Astrocyte of the cerebellum (primary cell): ENCODE results near the gene TUBE1.
"Not testable (repeated sequence)": the region's sequence is repeated elsewhere in the genome, so short reads cannot be mapped to it uniquely, and the experiment has no call there.

Source experiments
- DNase-seq: peaks from one replicate; pipeline ENCODE4 v3.0.0-alpha.2; 2011; ENCODE audit warnings: low read depth
- H3K4me3 ChIP-seq: 2 replicates; pipeline ENCODE4 v1.5.1; 2011; ENCODE audit warnings: mild to moderate bottlenecking, low read depth, low read length, moderate library complexity
- in situ Hi-C: cut with HindIII; loops from 2 replicates; pipeline ENCODE4 v1.10.0; 2017; ENCODE audit warnings: low sequenced_read_pairs
- TF ChIP-seq, protein P1 (sequence below): IDR thresholded peaks from 2 replicates; pipeline ENCODE4 v1.5.1; 2012; ENCODE audit warnings: low read length, low read depth, moderate library complexity, mild to moderate bottlenecking; ENCODE audit errors: missing control alignments

TUBE1 gene

GRCh38 chr6:112054555-112055190 is 32.6 kb downstream of the TUBE1 start:
- no peak for DNase-seq
- in situ Hi-C loops, result no loop called here
- H3K4me3 ChIP-seq, result no peak overlapping the region
- TF ChIP-seq, protein P1, sequence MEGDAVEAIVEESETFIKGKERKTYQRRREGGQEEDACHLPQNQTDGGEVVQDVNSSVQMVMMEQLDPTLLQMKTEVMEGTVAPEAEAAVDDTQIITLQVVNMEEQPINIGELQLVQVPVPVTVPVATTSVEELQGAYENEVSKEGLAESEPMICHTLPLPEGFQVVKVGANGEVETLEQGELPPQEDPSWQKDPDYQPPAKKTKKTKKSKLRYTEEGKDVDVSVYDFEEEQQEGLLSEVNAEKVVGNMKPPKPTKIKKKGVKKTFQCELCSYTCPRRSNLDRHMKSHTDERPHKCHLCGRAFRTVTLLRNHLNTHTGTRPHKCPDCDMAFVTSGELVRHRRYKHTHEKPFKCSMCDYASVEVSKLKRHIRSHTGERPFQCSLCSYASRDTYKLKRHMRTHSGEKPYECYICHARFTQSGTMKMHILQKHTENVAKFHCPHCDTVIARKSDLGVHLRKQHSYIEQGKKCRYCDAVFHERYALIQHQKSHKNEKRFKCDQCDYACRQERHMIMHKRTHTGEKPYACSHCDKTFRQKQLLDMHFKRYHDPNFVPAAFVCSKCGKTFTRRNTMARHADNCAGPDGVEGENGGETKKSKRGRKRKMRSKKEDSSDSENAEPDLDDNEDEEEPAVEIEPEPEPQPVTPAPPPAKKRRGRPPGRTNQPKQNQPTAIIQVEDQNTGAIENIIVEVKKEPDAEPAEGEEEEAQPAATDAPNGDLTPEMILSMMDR, result no peak

DNA sequence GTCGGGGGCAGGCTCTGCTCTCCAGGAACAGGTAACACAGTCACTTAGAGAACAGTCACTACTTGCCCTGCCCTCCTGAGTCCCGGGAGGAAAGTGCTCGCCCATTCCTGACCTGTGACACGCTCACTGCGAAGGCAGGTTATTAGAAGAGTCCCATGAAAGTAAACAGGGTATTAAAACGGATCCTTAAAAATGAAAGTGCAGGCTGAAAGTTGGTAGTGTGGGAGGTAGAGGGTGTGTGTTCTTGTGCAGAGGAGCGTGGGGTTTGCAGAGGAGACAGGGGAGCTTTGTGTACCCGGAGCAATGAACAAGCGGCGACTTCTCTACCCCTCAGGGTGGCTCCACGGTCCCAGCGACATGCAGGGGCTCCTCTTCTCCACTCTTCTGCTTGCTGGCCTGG is 33.3 kb downstream of the TUBE1 start, which contains the start of gene CCN6:
TSS of gene CCN6 (plus strand) at position 104 of the 400 bp plus-strand sequence. CDS start at position 358, 254 bp downstream.
- TF ChIP-seq, protein P1, result no peak
- H3K4me3 ChIP-seq, result no peak within 1 kb of the TSS
- in situ Hi-C loops, result no loop called here
- no peak for DNase-seq

DNA sequence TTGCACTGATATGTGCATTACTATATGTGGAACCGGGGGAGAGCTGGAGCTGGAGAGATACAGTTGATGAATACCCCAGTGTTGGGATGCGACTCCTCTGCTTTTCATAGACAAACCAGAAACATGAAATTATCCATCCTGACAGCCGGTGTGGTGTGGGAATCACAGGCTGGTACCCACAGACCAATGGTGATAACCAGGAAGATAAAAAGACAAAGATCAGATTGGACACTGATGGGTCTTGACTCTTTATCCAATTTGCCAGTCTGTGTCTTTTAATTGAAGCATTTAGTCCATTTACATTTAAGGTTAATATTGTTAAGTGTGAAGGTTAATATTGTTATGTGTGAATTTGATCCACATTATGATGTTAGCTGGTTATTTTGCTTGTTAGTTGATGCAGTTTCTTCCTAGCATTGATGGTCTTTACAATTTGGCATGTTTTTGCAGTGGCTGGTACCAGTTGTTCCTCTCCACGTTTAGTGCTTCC is 36.0 kb downstream of the TUBE1 start:
- in situ Hi-C loops, DNase-seq, H3K4me3 ChIP-seq: not testable (repeated sequence)

DNA sequence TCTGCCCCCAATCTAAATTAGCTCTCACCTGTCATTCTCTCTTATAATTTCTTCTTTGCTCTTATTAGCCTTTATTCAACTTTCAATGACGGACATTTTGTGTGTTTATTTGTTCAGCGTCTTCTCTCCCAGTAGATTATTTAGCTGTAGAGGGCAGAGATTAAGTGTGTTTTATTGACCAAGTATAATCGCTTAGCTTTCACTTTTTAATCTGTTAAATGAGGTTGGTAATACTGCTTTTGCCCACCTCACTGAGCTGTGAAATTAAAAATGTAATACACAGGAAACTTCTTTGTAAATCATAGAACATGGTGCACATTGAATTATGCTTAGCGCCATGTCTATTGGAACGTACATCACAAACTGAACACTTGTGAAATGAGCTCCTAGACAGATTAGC is 36.9 kb downstream of the TUBE1 start:
- in situ Hi-C loops, result no loop called here
- H3K4me3 ChIP-seq, result no peak overlapping the region
- TF ChIP-seq, protein P1, result no peak
- DNase-seq, result no peak

DNA sequence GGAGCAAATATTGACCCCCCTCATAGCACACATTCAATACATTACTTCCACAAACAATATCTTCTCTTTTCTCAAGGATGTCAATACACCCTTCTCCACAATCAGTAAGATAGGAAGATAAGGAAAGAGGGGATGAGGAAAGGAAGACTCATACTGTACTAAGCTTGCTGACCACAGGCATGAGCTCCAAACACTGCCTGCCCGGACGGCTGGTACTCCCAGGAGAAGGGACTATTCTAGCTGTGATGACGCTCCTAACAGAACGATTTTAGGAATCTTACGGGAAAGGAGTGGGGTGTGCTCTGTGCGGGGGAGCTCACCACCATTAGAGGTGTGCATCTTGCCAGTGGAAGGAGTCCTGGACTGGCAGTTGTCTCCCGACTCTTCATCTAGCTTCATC is 37.3 kb downstream of the TUBE1 start:
- in situ Hi-C loops, result no loop called here
- H3K4me3 ChIP-seq, result no peak overlapping the region
- TF ChIP-seq, protein P1, result no peak
- DNase-seq, result no peak

- in situ Hi-C loops, result no loop called here
- DNase-seq, result no peak
- TF ChIP-seq, protein P1, result no peak
- no peak overlapping the region for H3K4me3 ChIP-seq
These were observed 38.1 kb downstream of the TUBE1 start for GRCh38 chr6:112049026-112049799.

DNA sequence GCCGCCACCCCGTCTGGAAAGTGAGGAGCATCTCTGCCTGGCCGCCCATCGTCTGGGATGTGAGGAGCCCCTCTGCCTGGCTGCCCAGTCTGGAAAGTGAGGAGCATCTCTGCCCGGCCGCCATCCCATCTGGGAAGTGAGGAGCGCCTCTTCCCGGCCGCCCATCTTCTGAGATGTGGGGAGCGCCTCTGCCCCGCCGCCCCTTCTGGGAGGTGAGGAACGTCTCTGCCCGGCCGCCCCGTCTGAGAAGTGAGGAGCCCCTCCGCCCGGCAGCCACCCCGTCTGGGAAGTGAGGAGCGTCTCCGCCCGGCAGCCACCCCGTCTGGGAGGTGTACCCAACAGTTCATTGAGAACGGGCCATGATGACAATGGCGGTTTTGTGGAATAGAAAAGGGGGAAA is 39.8 kb downstream of the TUBE1 start:
- H3K4me3 ChIP-seq, DNase-seq, in situ Hi-C loops: not testable (repeated sequence)
